Astrocyte (in vitro differentiated cells and primary cell): Measurements from ENCODE around the gene SSMEM1. TPM values are rescaled to one million over a fixed set of nuclear protein-coding genes. Genes with fewer than 3 reads are reported as not detected.
"Not testable (repeated sequence)": the region's sequence is repeated elsewhere in the genome, so short reads cannot be mapped to it uniquely, and the experiment has no call there.

Experiments
- DNase-seq: peaks from one replicate; pipeline ENCODE4 v3.0.0-alpha.2; 2010; ENCODE audit warnings: low read depth
- FAIRE-seq: peaks from 2 replicates; lab custom pipeline; 2011; peaks lifted over from hg19 to GRCh38; lab: Jason Lieb, UNC
- H2AFZ ChIP-seq: 2 replicates; pipeline ENCODE4 v1.6.0; 2012; ENCODE audit warnings: low read depth, low read length, inconsistent platforms
- H3K27ac ChIP-seq: 2 replicates; pipeline ENCODE4 v1.5.1; 2011; ENCODE audit warnings: low read depth, low read length, inconsistent platforms
- H3K27me3 ChIP-seq: 2 replicates; pipeline ENCODE4 v1.6.0; 2011; ENCODE audit warnings: low read length, inconsistent platforms; ENCODE audit not compliant: insufficient read depth
- H3K36me3 ChIP-seq: 2 replicates; pipeline ENCODE4 v1.5.1; 2011; ENCODE audit warnings: low read length, inconsistent platforms; ENCODE audit not compliant: insufficient read depth
- H3K4me1 ChIP-seq: 2 replicates; pipeline ENCODE4 v1.5.1; 2011; ENCODE audit warnings: low read length, inconsistent platforms; ENCODE audit not compliant: insufficient read depth
- H3K4me2 ChIP-seq: 2 replicates; pipeline ENCODE4 v1.6.0; 2012; ENCODE audit warnings: low read length, inconsistent platforms
- H3K4me3 ChIP-seq: 2 replicates; pipeline ENCODE4 v1.5.1; 2011; ENCODE audit warnings: low read depth, mild to moderate bottlenecking, low read length, inconsistent platforms; ENCODE audit not compliant: insufficient read depth
- H3K79me2 ChIP-seq: 2 replicates; pipeline ENCODE4 v1.6.0; 2012; ENCODE audit warnings: mild to moderate bottlenecking, low read length, inconsistent platforms; ENCODE audit not compliant: insufficient read depth
- H3K9ac ChIP-seq: 2 replicates; pipeline ENCODE4 v1.6.0; 2012; ENCODE audit warnings: mild to moderate bottlenecking, low read length, inconsistent platforms
- H3K9me3 ChIP-seq: 2 replicates; pipeline ENCODE4 v1.5.1; 2012; ENCODE audit warnings: low read depth, mild to moderate bottlenecking, low read length, inconsistent platforms; ENCODE audit not compliant: insufficient read depth
- H4K20me1 ChIP-seq: 2 replicates; pipeline ENCODE4 v1.6.0; 2012; ENCODE audit warnings: low read length, inconsistent platforms; ENCODE audit not compliant: insufficient read depth
- H3K27ac Mint-ChIP-seq: one replicate; pipeline ENCODE4 v1.8.0; 2021; ENCODE audit warnings: mild to moderate bottlenecking, mixed read lengths; ENCODE audit not compliant: unreplicated experiment
- H3K27me3 Mint-ChIP-seq: one replicate; pipeline ENCODE4 v1.8.0; 2021; ENCODE audit warnings: low read depth, mixed read lengths; ENCODE audit not compliant: unreplicated experiment
- H3K36me3 Mint-ChIP-seq: one replicate; pipeline ENCODE4 v1.8.0; 2021; ENCODE audit warnings: low read depth, mixed read lengths; ENCODE audit not compliant: unreplicated experiment
- H3K4me1 Mint-ChIP-seq: one replicate; pipeline ENCODE4 v1.8.0; 2021; ENCODE audit warnings: low read depth, mixed read lengths; ENCODE audit not compliant: unreplicated experiment
- H3K4me3 Mint-ChIP-seq: one replicate; pipeline ENCODE4 v1.8.0; 2021; ENCODE audit warnings: mild to moderate bottlenecking, moderate library complexity, mixed read lengths; ENCODE audit not compliant: unreplicated experiment
- H3K9me3 Mint-ChIP-seq: one replicate; pipeline ENCODE4 v1.8.0; 2021; ENCODE audit warnings: mild to moderate bottlenecking, mixed read lengths; ENCODE audit not compliant: unreplicated experiment
- CTCF ChIP-seq: IDR thresholded peaks from 2 replicates; pipeline ENCODE4 v1.5.1; 2011; ENCODE audit warnings: low read depth, mild to moderate bottlenecking, inconsistent platforms, low read length, moderate library complexity; ENCODE audit not compliant: insufficient read depth
- EZH2 ChIP-seq: IDR thresholded peaks from 2 replicates; pipeline ENCODE4 v1.6.1; 2012; ENCODE audit warnings: mild to moderate bottlenecking, low read length, inconsistent platforms; ENCODE audit not compliant: insufficient read depth
- total RNA-seq: library from RNA; stranded (reverse); gene quantifications from 2 replicates; pipeline ENCODE4 v1.2.1, GENCODE V29; 2021

The SSMEM1 gene
- total RNA-seq, 1 donor from 2014 or later: not detected

- not testable (repeated sequence) for H3K27me3 Mint-ChIP-seq, H3K4me1 ChIP-seq, H3K36me3 Mint-ChIP-seq, H3K9ac ChIP-seq, H3K4me1 Mint-ChIP-seq, H3K4me3 ChIP-seq, H3K27me3 ChIP-seq, H4K20me1 ChIP-seq, H3K4me3 Mint-ChIP-seq, DNase-seq, H3K4me2 ChIP-seq, H3K9me3 ChIP-seq, H2AFZ ChIP-seq, FAIRE-seq, H3K27ac Mint-ChIP-seq, H3K79me2 ChIP-seq, H3K27ac ChIP-seq, H3K36me3 ChIP-seq
- peaks cover 19% of the 10 kb centered on the region for H3K9me3 Mint-ChIP-seq
These were observed 42.0 kb downstream of the SSMEM1 start for GRCh38 chr7:130249626-130250025.

GRCh38 chr7:130254555-130254954 is 46.9 kb downstream of the SSMEM1 start:
- Histone ChIP-seq H3K4me1 (no peaks in the 10 kb centered on the region), H3K36me3 (no peaks in the 10 kb centered on the region), H3K9me3 (peaks cover 4% of the 10 kb centered on the region), H3K4me3 (no peak overlapping the region), H3K4me2 (no peak overlapping the region), H3K27ac (no peak overlapping the region), H2AFZ (no peak overlapping the region), H3K9ac (no peak overlapping the region), H3K79me2 (no peaks in the 10 kb centered on the region), H3K27me3 (no peaks in the 10 kb centered on the region), H4K20me1 (no peaks in the 10 kb centered on the region)
- Mint-ChIP-seq H3K27me3 (peaks cover 5% of the 10 kb centered on the region), H3K4me1 (no peaks in the 10 kb centered on the region), H3K27ac (no peak overlapping the region), H3K9me3 (peaks cover 29% of the 10 kb centered on the region), H3K4me3 (no peak overlapping the region), H3K36me3 (peaks cover 2% of the 10 kb centered on the region)
- no peak for TF ChIP-seq CTCF
- TF ChIP-seq EZH2: no peak
- FAIRE-seq (no peak), DNase-seq (no peak)

- FAIRE-seq: no peak
- no peaks in the 10 kb centered on the region for H4K20me1 ChIP-seq
- H3K4me1 ChIP-seq: no peaks in the 10 kb centered on the region
- H3K36me3 ChIP-seq: no peaks in the 10 kb centered on the region
- TF ChIP-seq EZH2 (no peak), CTCF (no peak)
- Mint-ChIP-seq H3K27ac (no peak overlapping the region), H3K36me3 (peaks cover 2% of the 10 kb centered on the region), H3K9me3 (peaks cover 25% of the 10 kb centered on the region), H3K4me3 (no peak overlapping the region), H3K27me3 (peaks cover 4% of the 10 kb centered on the region), H3K4me1 (no peaks in the 10 kb centered on the region)
- H3K4me3 ChIP-seq: no peak overlapping the region
- no peak overlapping the region for H2AFZ ChIP-seq
- DNase-seq: no peak
- peaks cover 12% of the 10 kb centered on the region for H3K9me3 ChIP-seq
- no peak overlapping the region for H3K9ac ChIP-seq
- no peaks in the 10 kb centered on the region for H3K79me2 ChIP-seq
- H3K27ac ChIP-seq: no peak overlapping the region
- H3K27me3 ChIP-seq: no peaks in the 10 kb centered on the region
- no peak overlapping the region for H3K4me2 ChIP-seq
These were observed 49.0 kb downstream of the SSMEM1 start for GRCh38 chr7:130256704-130257103.
